ENCODE data around the gene BAAT. TPM values are rescaled to one million over a fixed set of nuclear protein-coding genes. Genes with fewer than 3 reads are reported as not detected.

BAAT gene
- total RNA-seq, 1 donor from 2014 or later, result 1.2 TPM

DNA sequence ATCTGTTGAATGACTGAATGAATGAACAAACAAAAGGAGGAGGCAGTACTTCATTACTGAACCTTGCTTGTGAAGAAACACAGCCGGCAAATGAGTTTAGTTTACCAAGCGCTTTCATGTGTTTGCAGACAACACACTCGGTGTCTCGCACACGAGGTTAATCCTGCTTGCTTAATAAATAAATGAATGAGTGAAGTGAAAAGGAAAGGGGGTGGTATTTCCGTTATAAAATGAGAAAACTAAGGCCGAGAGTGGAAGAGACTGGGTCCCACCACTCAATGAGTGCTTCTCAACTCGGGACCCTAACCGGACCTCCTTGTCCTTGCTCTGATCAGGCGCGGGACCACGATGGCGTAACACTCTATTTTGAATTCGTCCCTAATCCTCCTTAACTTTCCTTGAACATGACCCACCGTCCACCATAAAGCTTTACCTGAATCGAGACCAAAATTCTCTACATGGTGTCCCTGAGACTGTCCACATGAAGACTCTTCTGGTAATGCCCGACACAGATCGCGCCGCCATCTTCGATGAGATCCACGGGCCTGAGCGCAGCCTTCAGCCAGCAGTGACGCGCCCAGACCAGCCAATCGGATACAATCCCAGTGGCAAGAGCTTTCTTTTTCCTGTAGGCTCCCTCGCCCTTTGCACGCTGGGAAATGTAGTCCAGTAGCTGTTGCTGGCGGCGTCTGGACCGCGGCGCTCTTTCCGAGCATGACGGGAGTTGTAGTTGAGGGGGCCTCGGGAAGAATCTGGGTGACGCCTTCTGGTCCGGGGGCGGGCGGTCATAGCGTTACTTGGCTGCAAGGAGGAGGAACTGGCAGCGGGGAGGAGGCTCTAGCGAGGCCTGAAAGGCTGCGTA is 13.5 kb upstream of the BAAT start, which contains the start of the genes MRPL50 and ZNF189:
TSS of gene MRPL50 (minus strand) at position 551 of the 862 bp plus-strand sequence. CDS start at position 525, 26 bp downstream.
TSS of gene ZNF189 (plus strand) at position 784 of the 862 bp plus-strand sequence. CDS start 306 bp downstream, outside the sequence.
- peak; percentile 100 for DNase-seq (ENCODE audit: low spot score)

DNA sequence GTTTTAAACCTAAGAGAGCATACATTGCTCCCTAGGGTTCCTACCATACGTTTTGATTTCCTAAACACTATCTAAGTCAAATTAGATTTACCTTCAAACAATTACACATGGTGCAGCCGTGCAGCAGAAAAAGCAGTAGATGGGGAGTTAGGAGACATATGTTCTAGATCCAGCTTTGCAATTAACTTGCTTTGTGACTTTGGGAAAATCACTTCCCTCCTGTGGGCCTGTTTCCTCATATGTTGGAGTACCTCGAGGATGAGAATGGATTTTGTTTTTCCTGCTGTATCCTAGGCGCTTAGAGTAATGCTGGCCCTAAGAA is 12.9 kb upstream of the BAAT start:
- no peak for DNase-seq (ENCODE audit: low spot score)

- no peak for DNase-seq (ENCODE audit: low spot score)
Observed at GRCh38 chr9:101394687-101395086, 9.9 kb upstream of the BAAT start.

- DNase-seq (ENCODE audit: low spot score), result no peak
Observed at GRCh38 chr9:101393135-101393534, 8.3 kb upstream of the BAAT start.

DNA sequence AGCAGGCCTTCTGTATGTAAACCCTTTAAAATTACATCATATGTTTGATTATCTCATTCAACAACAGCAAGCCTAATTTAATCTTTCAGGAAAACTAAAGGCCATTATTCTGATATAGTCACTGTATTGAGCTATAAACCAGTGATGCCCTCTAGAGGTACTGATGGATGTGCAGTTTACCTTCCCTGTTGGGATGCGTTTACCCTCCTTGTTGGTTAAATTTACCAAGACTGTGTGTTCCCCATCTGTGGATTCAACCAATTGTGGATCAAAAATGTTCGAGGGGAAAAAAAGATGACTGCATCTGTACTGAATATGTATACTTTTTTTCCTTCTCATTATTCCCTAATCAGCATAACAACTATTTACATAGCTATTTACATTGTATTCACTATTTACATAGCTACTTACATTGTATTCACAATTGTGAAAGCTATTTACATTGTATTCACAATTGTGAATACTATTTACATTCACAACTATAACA is 3.7 kb upstream of the BAAT start:
- DNase-seq (ENCODE audit: low spot score), result no peak

DNA sequence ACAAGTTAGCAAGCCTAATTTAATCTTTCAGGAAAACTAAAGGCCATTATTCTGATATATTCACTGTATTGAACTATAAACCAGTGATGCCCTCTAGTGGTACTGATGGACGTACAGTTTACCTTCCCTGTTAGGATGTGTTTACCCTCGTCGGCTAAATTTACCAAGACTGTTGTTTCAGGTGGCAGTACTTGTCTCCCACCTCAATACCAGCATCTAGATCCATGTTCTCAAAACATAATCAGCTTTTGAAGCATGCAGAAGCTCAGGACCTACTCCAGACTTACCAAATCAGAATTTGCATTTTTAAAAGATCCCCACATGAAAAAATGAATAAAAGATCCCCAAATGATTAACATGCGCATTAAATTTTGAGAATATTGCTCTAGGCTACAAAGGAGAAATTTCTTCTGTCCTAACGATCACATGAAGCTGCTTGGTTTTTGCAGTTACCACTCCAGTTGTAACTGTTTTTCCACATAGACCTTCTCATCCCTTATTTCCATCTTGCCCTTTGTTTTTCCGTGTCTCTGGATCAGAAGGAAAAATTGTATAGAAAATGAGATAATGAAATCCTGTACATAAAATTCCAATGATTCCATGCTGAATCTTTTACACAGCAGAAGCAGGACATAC is 3.2 kb upstream of the BAAT start:
- no peak for DNase-seq (ENCODE audit: low spot score)

DNA sequence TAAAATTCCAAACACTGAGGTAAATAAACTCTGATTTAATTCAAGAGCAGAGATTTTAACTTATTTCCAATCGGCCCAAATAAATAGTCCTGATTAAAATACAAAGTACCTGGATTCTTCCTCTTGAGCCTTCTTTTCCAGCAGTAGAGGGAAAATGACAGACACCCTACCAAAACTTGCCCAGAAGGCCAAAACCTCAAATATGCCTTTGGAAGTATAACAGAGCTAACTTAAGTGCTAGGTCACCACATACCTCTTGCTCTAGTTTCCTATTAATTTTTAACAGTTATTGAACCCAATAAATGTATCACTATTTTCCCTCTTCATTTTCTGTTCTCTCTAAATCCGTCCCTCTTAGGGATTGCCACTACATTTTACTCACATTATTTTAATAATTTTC is 1.4 kb downstream of the BAAT start:
- DNase-seq (ENCODE audit: low spot score), result no peak

DNA sequence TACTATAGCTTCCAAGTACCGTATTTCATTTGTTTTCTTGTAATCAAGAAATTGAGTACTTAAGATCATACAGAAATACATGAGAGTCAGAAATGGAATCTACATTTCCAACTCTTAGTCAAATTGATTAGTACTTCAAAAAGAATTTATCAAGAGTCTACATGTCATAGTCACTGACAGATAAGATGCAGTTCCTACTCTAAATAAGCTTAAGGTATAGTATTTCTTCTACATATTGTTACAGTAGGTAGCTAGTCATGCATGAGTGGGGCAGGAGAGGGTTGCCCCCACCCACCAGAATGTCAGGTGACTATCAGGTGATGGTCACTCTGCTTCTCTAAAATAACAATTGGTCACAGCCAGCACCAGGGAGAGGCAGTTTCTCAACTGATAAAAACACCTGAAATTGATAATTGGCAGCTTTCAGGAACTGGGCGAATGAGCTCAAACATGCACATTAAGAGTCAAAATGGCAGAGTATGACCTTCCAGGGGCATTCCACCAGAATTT is 2.9 kb downstream of the BAAT start:
- no peak for DNase-seq (ENCODE audit: low spot score)

GRCh38 chr9:101381118-101381517 is 3.7 kb downstream of the BAAT start:
- no peak for DNase-seq (ENCODE audit: low spot score)

- no peak for DNase-seq (ENCODE audit: low spot score)
Observed at GRCh38 chr9:101380295-101380694, 4.5 kb downstream of the BAAT start.

GRCh38 chr9:101376111-101376848 is 8.5 kb downstream of the BAAT start:
- DNase-seq (ENCODE audit: low spot score), result no peak

GRCh38 chr9:101375546-101375945 is 9.3 kb downstream of the BAAT start:
- DNase-seq (ENCODE audit: low spot score), result no peak

GRCh38 chr9:101372327-101373118 is 12.3 kb downstream of the BAAT start:
- DNase-seq (ENCODE audit: low spot score), result no peak

DNA sequence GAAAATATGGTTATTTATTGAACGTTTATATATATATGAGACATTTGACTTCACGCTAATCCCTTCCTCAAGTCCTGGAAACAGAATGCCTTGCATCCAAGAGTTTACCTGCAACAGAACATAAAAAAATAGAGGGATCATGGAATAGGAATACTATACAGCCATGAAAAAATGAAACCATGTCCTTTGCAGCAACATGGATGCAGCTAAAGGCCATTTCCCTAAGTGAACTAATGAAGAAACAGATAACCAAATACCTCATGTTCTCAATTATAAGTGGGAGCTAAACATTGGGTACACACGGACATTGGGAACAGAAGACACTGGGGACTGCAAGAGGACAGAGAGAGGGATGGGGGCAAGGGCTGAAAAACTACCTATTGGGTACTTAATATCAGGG is 13.0 kb downstream of the BAAT start:
- DNase-seq (ENCODE audit: low spot score), result no peak

DNA sequence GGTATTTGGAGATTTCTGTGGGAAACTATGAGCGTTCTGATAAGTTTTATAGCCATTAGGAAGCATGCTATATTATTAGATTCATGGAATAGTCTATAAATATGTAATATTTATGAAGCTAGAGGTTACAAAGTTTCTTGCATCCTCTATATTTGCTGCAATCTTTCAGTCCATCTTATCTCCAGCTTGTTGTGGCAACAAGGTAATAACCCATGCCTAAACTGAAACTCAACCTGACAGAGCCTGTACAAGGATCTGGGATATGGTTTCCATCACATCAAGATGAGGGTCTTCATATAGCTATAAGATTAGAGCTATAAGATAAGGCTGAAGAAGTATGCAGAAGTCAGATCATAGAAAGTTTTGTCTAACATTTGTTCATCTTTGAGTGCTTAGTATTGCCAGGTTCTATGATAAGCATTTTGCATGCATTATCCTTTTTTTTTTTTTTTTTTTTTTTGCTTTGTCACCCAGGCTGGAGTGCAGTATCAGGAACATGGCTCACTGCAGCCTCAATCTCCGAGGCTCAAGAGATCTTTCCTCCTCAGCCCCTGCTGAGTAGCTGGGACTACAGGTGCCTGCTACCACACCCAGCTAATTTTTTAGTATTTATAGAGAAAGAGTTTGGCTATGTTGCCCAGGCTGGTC is 14.8 kb downstream of the BAAT start:
- no peak for DNase-seq (ENCODE audit: low spot score)

DNA sequence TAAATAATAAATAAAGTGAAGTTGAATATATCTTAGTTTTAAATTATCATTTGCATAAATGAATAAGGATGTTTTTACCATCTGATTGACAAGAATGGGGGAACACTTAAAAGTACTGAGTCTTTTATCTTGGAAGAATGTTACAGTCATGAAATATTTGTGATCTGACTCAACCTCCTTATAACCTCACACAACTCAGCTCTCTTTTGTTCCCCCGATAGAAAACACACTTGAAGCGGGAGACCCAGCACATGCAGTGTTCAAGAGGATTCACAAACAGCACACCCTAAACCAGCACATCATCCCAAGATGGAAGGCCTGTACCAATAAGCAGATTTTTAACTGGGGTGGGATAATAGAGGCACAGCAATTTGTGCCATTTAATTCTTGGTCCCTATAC is 15.5 kb downstream of the BAAT start:
- no peak for DNase-seq (ENCODE audit: low spot score)

- no peak for DNase-seq (ENCODE audit: low spot score)
Observed at GRCh38 chr9:101367323-101367722, 17.5 kb downstream of the BAAT start.

DNA sequence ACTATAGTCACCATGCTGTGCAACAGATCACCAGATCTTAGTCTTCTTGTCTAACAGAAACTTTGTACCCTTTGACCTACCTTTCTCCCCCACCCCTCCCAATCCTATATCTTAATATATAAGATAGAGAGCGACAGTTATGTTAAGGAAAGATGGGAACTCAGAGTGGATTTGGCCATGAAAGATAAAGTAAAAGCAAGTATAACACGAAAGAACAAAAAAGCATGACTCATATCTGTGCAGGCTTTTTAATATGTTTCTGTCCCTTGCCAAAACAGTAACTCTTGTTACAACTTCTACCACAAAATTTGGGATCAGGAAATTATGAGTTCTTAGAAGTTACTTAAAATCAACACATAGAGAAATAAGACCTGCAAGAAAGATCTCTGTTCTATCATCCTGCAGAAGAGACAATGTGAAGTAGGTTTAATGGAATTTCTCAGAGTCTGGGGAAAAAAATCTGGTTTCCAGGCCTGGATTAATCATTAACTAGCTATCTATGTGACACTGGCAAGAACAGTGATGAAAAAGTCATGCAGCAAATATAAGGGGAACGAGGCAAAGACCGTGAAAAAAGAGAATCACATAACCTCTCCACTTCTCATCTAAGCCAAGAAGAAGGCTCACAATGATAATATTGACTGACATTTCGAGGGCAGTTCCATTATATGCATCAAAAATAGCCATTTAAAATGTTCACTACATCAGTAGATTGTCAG is 18.6 kb downstream of the BAAT start:
- peak; percentile 2 for DNase-seq (ENCODE audit: low spot score)

DNA sequence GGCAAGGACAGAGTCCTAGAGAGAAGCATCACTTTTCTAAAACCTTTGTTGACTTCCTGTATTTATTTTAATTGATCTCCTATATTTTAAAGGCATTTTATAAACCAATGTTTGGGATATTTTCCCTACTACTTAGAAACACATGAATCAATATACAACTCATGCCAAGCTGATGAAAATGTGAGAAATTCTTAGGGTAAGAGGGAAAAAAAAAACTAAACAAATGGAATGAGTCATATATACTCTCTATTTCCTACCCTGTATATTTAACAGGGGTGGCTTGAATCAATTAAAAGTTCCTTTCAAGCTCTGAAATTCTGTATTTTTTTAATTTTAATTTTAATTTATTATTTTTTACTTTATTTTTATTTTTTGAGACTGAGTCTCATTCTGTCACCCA is 19.6 kb downstream of the BAAT start:
- DNase-seq (ENCODE audit: low spot score), result no peak

- no peak for DNase-seq (ENCODE audit: low spot score)
Observed at GRCh38 chr9:101362450-101362849, 22.4 kb downstream of the BAAT start.

Measured in umbilical cord (tissue), 2 donors.